ENCODE results near the gene NPEPL1.
"Not testable (repeated sequence)": the region's sequence is repeated elsewhere in the genome, so short reads cannot be mapped to it uniquely, and the experiment has no call there.

NPEPL1 gene

GRCh38 chr20:58719971-58720371 lies 27.4 kb downstream of the NPEPL1 start:
- DNase-seq (ENCODE audit: low read depth, low spot score), result no peak
- no peak overlapping the region for H3K4me3 ChIP-seq (ENCODE audit: low read length)

DNA sequence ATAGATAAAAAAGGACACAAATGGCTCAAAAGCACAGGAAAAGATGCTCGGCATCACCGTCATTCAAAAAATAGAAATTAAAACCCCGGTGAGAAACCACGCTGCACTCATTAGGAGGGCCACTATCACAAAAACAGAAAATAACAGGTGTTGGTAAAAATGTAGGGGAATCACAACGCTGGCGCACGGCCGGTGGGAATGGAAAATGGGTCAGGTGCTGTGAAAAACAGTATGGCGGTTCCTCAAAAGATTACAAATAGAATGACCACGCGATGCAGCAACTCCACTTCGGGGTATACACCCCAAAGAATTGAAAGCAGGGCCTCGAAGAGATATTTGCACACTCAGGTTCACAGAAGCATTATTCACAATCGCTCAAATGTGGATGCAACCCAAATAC lies 28.3 kb downstream of the NPEPL1 start:
- DNase-seq (ENCODE audit: low read depth, low spot score), result no peak
- no peak overlapping the region for H3K4me3 ChIP-seq (ENCODE audit: low read length)

DNA sequence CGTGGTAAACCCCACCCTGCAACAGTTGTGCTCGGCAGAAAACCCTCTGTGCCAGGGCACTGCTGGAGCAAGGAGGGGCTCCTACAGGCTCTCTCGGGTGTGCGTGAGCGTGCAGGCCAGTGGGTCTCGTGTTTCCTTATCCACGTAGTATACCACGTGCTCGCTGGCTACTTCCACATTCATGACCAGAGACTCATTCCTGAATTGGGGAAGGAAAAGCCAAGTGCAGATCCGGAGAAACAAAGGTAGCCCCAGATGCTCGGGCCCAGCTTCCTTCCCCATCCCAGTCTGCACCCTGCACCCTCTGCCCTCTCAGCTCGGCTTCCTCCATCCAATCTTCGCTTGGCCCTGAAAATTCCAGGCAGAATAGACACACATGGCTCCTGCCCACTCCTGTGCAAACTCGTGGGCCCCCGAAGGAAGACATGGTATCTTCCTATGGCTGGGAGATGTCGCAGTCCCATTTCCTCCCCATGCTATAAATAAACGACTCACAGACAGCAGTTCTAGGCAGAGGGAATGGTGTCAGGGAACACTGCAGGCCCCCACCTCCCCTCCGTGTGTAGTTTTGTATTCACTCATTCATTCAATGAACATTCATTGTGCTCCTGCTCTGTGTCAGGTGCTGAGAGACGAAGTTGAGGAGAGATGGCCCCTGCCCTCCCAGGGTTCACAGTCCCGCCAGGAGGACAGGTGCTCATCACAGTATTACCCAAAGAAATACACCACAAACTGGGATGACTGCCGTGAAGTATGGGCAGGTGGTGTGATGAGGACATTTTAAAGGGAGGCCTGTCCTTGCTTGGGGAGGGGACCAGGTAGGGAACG lies 29.6 kb downstream of the NPEPL1 start:
- no peak overlapping the region for H3K4me3 ChIP-seq (ENCODE audit: low read length)
- DNase-seq (ENCODE audit: low read depth, low spot score), result no peak

GRCh38 chr20:58722877-58723627 lies 30.5 kb downstream of the NPEPL1 start:
- H3K4me3 ChIP-seq (ENCODE audit: low read length), result no peak overlapping the region
- DNase-seq (ENCODE audit: low read depth, low spot score), result no peak

DNA sequence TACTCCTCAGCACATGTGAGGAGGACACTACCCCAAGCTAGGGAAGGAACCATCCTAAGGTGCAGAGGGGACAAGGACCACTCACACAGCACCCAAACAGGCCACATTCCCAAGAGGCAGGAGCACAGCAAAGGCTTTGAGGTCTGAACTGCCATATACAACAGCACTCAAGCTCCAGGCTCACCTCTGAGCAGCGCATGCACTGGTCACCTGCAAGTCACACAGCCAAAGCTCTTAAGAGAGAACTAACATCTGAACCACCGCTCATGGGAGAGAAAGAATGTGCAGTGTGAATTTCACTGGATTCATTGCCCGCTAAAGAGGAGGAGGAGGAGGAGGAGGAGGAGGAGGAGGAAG lies 31.0 kb downstream of the NPEPL1 start:
- no peak overlapping the region for H3K4me3 ChIP-seq (ENCODE audit: low read length)
- DNase-seq (ENCODE audit: low read depth, low spot score), result no peak

DNA sequence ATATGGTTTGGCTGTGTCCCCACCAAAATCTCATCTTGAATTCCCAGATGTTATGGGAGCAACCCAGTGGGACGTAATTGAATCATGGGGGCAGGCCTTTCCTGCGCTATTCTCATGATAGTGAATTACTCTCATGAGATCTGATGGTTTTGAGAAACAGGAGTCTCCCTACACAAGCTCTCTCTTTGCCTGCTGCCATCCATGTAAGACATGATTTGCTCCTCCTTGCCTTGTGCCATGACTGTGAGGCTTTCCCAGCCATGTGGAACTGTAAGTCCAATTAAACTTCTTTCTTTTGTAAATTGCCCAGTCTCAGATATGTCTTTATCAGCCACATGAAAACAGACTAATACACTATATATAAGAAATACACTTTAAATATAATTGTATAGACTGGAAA lies 33.6 kb downstream of the NPEPL1 start:
- not testable (repeated sequence) for DNase-seq (ENCODE audit: low read depth, low spot score); H3K4me3 ChIP-seq (ENCODE audit: low read length)

- no peak for DNase-seq (ENCODE audit: low read depth, low spot score)
- no peak overlapping the region for H3K4me3 ChIP-seq (ENCODE audit: low read length)
Measured at GRCh38 chr20:58731192-58731591, 38.6 kb downstream of the NPEPL1 start.

DNA sequence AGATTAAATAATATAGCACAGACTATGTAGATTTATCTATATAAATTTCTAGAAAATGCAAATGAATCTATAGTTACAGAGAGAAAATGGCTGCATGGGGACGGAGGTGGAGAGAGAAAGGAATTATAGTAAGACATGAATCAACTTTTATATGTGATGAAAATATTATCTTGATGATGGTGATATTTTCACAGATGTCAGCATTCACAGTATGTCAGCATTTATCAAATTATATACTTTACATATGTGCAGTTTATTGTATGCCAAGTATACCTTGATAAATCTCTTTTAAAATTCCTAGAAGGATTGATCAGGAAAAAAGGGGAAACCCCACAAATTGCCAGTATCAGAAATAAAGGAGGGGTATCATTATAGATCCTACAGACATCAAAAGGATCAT lies 44.6 kb downstream of the NPEPL1 start:
- no peak for DNase-seq (ENCODE audit: low read depth, low spot score)
- H3K4me3 ChIP-seq (ENCODE audit: low read length), result no peak overlapping the region

DNA sequence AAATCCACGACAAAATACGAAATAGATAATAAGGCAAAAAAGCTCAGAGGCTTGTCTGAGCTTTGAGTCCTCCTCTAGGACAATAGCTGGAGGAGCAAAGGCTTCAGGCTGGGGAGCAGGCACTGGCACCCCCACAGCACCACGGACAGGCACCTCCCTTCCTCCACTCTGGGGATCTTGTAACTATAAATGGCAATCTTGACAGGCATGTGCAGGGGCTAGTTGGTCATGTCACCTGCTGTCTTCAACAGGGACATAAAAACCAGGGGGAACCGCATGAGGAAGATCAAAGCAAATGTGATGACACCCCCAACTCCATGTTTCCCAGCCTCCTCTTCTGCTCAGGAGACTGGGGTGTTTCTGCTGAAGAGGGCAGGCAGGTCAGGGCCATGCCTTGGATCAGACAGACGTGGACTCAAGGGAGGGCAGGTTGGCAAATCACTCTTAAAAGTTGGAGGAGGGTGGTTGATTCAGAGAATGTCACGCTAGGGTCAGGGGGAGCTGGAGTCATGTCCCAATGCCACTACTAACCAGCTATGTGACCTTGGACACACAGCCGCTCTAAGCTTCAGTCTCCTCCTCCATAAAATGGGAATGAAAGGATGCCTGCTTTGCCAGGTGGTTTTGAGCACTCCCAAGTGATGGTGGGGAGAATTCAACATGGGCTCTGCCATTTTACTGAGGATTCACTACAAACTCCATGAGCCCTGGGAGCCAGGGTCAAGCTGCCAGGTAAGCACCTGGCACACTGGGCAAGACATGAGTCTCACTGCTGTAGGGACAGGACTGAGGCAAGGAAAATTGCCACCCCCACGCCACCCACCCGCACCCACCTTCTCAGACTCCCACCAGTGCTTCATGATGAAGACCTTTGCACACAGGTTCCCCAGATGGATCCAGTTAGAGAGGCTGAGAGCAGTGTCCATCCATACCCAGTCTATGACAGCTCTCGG lies 48.0 kb downstream of the NPEPL1 start:
- DNase-seq (ENCODE audit: low read depth, low spot score), result no peak
- no peak overlapping the region for H3K4me3 ChIP-seq (ENCODE audit: low read length)

DNA sequence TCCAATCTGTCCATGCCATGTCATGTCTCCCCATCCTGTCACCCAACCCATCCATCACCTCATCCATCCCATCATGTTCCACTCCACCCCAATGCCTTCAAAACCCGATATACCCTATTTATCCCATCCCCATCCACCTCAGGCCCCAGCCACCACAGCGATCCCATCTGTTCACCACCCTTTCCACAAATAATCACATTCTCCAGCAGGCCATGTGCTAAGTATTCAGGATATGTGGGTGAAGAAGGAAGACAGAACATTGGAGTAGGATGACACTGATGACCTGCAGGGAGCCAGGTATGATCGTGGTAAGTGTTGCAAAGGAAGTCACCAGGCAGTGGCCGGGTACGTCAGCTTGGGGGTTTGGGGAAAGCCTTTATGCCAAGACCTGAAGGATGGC lies 48.8 kb downstream of the NPEPL1 start:
- no peak overlapping the region for H3K4me3 ChIP-seq (ENCODE audit: low read length)
- DNase-seq (ENCODE audit: low read depth, low spot score), result no peak

DNA sequence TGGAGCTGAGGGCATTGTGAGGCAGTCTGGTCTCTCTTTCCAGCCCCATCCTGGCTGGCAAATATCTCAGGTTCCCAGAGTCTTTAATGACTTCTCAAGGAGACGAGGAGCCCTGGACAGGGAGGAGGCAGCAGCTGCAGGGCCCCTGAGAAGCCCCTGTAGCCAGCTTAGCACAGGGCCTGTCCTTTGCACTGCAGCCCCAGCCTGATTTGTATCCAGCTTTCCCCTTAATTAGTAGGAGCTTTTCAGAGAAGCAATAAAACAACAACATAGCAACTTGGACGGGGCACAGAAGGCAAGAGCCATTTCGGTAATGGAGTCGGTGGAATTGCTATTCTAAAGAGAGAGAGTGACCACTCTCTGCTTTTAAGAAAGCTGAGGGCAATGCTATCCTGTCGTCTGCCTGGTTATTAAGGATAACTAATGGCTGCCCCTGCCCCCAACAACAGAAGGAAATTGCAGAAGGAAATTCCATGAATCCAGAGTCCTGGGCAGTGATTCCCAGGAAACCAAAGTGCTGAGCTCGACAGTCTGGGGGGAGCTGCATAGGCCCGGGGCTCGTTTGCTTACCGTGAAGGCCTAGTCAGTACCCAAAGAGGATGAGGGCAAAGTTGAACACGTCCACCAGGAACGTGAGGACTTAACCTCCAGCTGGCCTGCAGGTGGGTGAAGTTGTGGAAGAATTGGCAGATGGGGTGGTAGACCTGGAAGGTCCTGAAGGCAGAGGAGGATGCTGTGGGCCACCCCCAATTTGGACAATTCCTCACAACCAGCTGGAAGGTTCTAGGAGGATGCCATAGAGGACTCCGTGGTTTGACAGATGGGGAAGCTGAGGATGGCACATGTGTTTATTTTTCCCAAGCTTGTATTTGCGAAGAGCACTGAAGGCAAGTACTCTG lies 50.3 kb downstream of the NPEPL1 start:
- DNase-seq (ENCODE audit: low read depth, low spot score), result no peak
- no peak overlapping the region for H3K4me3 ChIP-seq (ENCODE audit: low read length)

DNA sequence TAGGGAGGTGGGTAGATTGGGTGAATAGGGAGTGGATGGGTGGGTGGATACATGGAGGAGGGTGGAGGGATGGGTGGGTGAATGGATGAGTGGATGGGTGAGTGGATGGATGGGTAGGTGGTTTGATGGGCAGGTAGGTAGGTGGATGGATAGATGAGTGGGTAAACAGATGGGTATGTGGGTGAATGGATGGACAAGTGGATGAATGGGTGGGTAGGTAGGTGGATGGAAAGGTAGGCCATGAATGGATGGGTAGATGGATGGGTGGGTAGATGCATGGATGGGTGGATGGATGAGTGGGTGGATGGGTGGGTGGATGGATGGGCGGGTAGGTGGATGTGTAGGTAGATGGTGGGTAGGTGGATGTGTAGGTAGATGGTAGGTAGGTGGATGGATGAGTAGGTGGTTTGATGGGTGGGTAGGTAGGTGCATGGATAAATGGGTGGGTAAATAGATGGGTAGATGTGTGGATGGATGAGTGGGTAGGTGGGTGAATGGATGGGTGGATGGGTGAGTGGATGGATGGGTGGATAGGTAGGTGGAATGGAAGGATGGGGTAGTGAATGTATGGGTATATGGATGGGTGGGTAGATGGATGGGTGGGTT lies 51.4 kb downstream of the NPEPL1 start:
- DNase-seq (ENCODE audit: low read depth, low spot score), result no peak
- H3K4me3 ChIP-seq (ENCODE audit: low read length), result no peak overlapping the region

DNA sequence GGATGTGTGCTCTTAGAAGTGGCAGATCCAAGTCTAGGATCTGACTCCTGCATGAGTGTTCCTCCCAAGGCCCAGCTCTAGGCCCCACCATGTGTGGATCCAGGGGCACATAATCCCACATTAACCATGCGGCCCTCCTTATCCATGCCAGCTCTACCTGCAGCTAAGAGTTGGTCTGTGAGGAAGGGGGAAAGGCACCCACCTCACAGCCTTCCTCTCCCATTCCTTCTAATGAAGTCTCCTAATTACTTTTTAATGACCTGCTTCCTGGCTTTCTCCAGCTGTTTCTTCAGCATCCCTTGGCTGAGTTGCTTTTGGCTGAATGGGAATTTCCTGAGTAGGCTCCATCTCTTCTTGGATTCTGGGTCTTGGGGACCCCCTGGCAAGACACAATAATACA lies 52.2 kb downstream of the NPEPL1 start:
- H3K4me3 ChIP-seq (ENCODE audit: low read length), result no peak overlapping the region
- DNase-seq (ENCODE audit: low read depth, low spot score), result no peak

- no peak overlapping the region for H3K4me3 ChIP-seq (ENCODE audit: low read length)
- DNase-seq (ENCODE audit: low read depth, low spot score), result no peak
Measured at GRCh38 chr20:58745391-58745790, 52.8 kb downstream of the NPEPL1 start.

GRCh38 chr20:58746620-58747019 lies 54.0 kb downstream of the NPEPL1 start:
- DNase-seq (ENCODE audit: low read depth, low spot score), result no peak
- no peak overlapping the region for H3K4me3 ChIP-seq (ENCODE audit: low read length)

DNA sequence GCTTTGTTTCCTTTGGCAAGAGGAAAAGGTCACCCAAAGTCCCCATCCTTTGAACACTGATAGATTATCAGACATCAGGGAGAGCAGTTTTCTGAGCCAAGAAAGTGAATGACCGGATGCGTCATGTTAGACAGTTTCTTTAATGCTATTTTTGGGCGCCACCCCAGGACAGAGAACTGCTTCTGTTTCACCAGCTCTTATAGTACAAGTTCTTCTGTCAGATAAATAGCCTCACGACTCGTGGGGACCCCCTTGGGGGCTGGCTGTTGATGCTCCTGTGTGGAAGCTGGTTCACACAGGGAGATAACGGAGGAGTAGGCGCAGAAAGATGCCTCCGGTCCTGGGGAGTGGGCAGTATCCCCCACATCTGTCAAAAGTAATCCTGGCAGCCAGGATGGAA lies 54.6 kb downstream of the NPEPL1 start:
- no peak for DNase-seq (ENCODE audit: low read depth, low spot score)

DNA sequence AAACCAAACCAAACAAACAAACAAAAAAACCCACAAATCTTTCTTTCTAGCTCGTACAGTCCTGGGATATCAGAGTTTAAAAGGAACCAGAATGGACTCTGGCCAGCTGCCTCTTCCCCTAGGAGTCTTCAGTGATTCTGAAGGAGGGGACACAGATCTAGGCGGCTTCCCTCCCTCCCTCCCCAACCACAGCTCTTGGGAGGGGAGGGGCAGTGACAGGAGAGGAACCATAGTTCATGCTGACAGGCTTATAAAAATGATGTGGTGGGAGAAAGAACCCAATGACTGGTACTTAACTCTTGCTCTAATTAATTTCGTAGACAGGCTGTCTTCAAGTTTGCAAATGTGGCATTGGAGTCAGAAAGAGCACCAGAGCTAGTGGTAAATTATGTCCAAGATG lies 56.0 kb downstream of the NPEPL1 start:
- no peak overlapping the region for H3K4me3 ChIP-seq (ENCODE audit: low read length)
- DNase-seq (ENCODE audit: low read depth, low spot score), result no peak

More for the DNA sequence above, 54.6 kb downstream of the NPEPL1 start:
- H3K4me3 ChIP-seq (ENCODE audit: low read length), result no peak overlapping the region

- no peak for DNase-seq (ENCODE audit: low read depth, low spot score)
Measured at GRCh38 chr20:58749098-58749769, 56.6 kb downstream of the NPEPL1 start.

More at GRCh38 chr20:58749098-58749769, 56.6 kb downstream of the NPEPL1 start:
- H3K4me3 ChIP-seq (ENCODE audit: low read length), result no peak overlapping the region
